Thoracic aorta (tissue), 2 donors: Measurements from ENCODE around the gene BMP2K. TPM values are rescaled to one million over a fixed set of nuclear protein-coding genes. Genes with fewer than 3 reads are reported as not detected.

Experiments
- ATAC-seq: fragments of 150-250 bp; one replicate; pipeline ENCODE4 v1.8.0; 2017; ENCODE audit warnings: low read depth; ENCODE audit not compliant: insufficient number of reproducible peaks, low FRiP score
- DNase-seq: peaks from one replicate; pipeline ENCODE4 v3.0.0-alpha.2; 2020; ENCODE audit warnings: low spot score
- H3K27ac ChIP-seq, 2 donors: fragments of 200-600 bp; sonication (generic); 1 replicate in 1 of 2; 2 replicates in 1 of 2; pipeline ENCODE4 v1.5.1; 2016; ENCODE audit warnings: mild to moderate bottlenecking in 2 of 2, moderate library complexity in 2 of 2
- H3K27me3 ChIP-seq: fragments of 200-600 bp; sonication (generic); replicated peaks from 2 replicates; pipeline ENCODE4 v1.6.0; 2016; ENCODE audit warnings: mild to moderate bottlenecking; ENCODE audit not compliant: insufficient read depth
- H3K36me3 ChIP-seq: fragments of 200-600 bp; sonication (generic); one replicate; pipeline ENCODE4 v1.5.1; 2016
- H3K4me1 ChIP-seq, 2 donors: fragments of 200-600 bp; sonication (generic); 1 replicate in 1 of 2; 2 replicates in 1 of 2; pipeline versions ENCODE4 v1.5.1 to v1.6.0; 2016; ENCODE audit warnings: low read depth in 2 of 2, mild to moderate bottlenecking in 1 of 2; ENCODE audit not compliant: control insufficient read depth in 1 of 2
- H3K4me3 ChIP-seq: fragments of 200-600 bp; sonication (generic); 2 replicates; pipeline ENCODE4 v1.5.1; 2016; ENCODE audit warnings: mild to moderate bottlenecking
- H3K9me3 ChIP-seq: fragments of 200-600 bp; sonication (generic); 2 replicates; pipeline ENCODE4 v1.5.1; 2016
- CTCF ChIP-seq: fragments of 200-600 bp; sonication (generic); IDR thresholded peaks from one replicate; pipeline ENCODE4 v1.5.1; 2019; ENCODE audit warnings: antibody characterized with exemption
- total RNA-seq, 2 donors: library from RNA; depleted of rRNA; stranded (reverse); fragments of >200 nt; gene quantifications; one replicate each; pipeline versions ENCODE4 v1.1.0 to v1.2.3, GENCODE V29; 2016

Gene BMP2K
- total RNA-seq, 2 donors from 2014 or later = 41.8 to 74.4 TPM

DNA sequence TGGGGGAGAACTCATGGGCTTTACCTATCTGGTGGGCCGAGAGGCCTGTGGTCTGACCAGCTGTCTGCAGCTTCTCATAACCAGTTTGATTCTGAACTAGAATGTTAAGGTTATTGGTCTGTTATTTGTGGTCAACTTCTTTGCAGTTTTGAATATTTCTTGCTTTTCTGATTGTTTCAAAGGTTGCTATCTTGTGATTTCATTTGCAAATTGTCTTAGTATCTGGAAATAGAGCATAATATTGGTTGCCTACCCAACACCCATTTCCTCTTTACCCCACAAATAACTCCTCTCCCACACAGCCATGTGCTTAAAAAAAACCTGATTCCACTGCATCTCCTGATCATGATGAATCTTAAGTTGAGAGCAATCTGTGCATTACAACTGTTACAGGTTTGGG is 39.1 kb upstream of the BMP2K start:
- ATAC-seq (no peak), DNase-seq (no peak)
- no peak for TF ChIP-seq CTCF
- Histone ChIP-seq H3K27ac (no peak overlapping the region), H3K36me3 (no peaks in the 10 kb centered on the region), H3K4me3 (no peak overlapping the region), H3K4me1 (no peaks in the 10 kb centered on the region), H3K27me3 (no peaks in the 10 kb centered on the region), H3K9me3 (no peaks in the 10 kb centered on the region)

DNA sequence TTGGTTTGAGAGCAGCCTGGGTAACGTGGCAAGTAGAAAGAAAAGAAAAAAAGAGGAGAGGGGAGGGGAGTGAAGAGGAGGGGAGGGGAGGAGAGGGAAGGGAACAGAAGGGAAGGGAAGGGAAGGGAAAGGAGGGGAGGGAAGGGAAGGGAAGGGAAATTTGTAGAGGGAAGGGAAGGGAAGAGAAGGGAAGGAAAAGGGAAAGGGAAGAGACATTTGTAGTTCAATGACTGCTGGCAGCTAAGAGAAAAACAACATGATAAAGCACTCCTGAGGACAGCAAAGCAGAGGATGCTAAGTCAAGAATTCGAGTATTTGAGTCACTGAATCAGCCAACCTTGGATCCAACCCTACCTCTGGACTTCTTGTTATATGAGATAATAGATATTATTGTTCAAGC is 38.2 kb upstream of the BMP2K start:
- Histone ChIP-seq H3K27ac (no peak overlapping the region), H3K4me3 (no peak overlapping the region), H3K4me1 (no peaks in the 10 kb centered on the region), H3K9me3 (no peaks in the 10 kb centered on the region), H3K36me3 (no peaks in the 10 kb centered on the region), H3K27me3 (no peaks in the 10 kb centered on the region)
- TF ChIP-seq CTCF = no peak
- no peak for DNase-seq
- ATAC-seq = no peak

- Histone ChIP-seq H3K4me3 (no peak overlapping the region), H3K4me1 (no peaks in the 10 kb centered on the region), H3K36me3 (no peaks in the 10 kb centered on the region), H3K9me3 (no peaks in the 10 kb centered on the region), H3K27ac (no peak overlapping the region), H3K27me3 (no peaks in the 10 kb centered on the region)
- no peak for TF ChIP-seq CTCF
- no peak for ATAC-seq
- DNase-seq = no peak
Measured at GRCh38 chr4:78742300-78742699, 33.9 kb upstream of the BMP2K start.

GRCh38 chr4:78747475-78747922 is 28.7 kb upstream of the BMP2K start:
- Histone ChIP-seq H3K4me3 (no peak overlapping the region), H3K4me1 (peaks cover 0 to 6% of the 10 kb centered on the region in 2 donors), H3K27me3 (no peaks in the 10 kb centered on the region), H3K9me3 (no peaks in the 10 kb centered on the region), H3K27ac (no peak overlapping the region), H3K36me3 (no peaks in the 10 kb centered on the region)
- no peak for TF ChIP-seq CTCF
- DNase-seq (no peak), ATAC-seq (no peak)

DNA sequence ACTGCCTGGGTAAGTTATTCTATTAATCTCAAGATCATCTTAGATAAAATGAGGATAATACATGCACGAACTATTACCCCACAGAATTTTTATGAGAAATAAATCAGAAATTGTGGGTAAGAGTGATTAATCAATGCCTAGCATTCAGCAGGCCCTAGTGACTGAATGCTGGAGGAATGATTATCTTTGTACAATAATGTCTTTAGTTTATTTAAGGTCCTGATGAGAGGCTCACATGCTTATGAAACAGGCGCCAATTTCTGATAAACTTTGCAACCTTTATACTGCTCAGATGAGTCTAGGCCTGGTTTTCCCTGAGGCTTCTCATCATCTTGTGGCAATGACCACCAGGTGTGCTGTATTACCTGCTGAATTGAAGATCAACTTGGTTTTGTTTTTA is 27.8 kb upstream of the BMP2K start:
- Histone ChIP-seq H3K4me3 (no peak overlapping the region), H3K9me3 (no peaks in the 10 kb centered on the region), H3K27ac (no peak overlapping the region), H3K27me3 (no peaks in the 10 kb centered on the region), H3K4me1 (peaks cover 0 to 6% of the 10 kb centered on the region in 2 donors), H3K36me3 (no peaks in the 10 kb centered on the region)
- ATAC-seq (no peak), DNase-seq (no peak)
- TF ChIP-seq CTCF = no peak
